NCI-H510A (cell line): ENCODE data around the gene GAS2L1.

Experiments used
- DNase-seq: peaks from one replicate; lab custom pipeline; 2025; lab: John Stamatoyannopoulos, UW

The GAS2L1 gene

DNA sequence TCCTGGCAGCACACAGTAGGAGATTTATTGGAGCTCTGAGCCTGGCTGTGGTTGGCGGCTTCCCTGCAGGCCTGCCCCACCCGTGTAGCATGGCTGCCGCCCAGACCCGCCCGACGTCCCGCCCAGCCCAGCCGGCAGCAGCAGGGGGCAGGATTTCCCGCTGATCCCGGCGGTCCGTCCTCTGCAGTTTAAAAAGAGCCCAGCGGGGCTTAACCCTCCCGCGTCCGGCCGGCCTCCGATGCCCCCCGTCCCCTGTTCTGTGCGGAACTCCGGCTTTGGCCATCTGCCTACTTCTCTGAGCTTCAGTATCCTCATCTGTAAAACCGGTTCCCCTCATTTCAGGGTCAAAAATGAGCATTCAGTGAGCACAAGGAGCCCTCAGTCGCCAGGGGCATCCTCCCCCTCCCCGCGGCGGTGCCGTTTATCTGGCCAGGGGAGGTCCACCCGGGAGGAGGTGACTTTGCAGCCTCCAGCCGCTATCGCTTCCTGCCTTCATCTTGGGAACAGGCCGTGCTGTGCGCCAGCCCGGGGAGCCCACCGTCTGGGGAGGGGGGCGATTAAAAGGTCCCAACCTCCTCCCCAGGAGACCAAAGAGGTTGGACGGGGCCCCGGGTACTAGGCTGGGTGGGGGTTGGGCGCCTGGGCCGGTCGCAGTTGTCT is at the start of gene GAS2L1:
Gene GAS2L1, plus strand, starts transcription at position 476 of the 660 bp plus-strand sequence. CDS start 1,456 bp downstream, outside the sequence.
- DNase-seq, result peak; percentile 46

DNA sequence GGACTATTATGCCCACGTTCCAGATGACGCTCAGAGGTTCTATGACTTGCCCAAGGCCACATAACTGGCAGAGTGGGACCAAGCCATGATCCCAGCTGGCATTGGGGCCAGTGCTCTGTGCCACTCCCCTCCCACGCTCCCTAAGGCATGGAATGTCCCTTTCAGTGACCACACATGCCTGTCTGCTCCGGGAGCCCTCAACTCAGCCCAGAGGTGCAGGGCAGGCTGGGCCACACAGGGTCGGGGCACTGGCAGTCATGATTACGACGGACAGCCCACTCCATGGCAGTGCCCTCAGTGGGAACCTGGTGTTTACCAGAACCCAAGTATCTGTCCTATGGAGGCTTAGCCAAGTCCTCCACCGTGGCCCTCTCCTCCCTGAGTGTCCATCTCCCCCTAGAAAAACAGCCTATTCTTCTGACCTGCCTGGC is 48.7 kb upstream of the GAS2L1 start:
- DNase-seq, result no peak

DNA sequence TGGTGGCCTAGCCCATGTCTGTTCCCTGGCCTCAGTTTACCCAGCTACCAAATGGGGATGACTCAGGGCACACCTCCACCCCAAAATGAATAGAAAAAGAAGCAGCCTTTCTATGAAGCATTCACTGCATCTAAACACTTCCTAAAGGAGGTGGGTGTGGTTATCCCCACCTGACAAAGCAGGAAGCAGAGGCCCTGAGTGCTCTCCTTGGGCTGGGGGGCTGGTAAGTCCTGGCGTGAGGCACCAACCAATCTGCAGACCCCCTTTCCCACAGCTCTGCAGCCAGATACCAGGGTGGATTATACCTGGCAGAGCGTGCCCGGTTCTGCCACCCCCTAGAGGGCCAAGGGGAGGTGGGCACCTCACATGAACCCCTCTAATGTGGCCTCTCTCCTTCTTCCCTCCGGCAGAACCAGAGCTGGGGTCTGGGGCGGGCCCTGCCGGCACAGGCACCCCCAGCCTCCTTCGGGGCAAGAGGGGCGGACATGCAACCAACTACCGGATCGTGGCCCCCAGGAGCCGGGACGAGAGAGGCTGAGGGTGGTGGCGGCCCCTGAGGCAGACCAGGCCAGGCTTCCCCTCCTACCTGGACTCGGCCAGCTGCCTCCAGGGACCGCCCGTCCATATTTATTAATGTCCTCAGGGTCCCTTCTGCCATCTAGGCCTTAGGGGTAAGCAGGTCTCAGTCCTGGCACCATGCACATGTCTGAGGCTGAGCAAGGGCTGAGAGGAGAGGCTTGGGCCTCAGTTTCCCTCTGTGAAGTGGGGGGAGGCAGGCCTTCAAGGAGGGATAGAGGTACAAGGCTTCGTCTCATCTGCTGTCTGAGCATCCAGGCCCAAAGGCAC is 47.8 kb upstream of the GAS2L1 start:
- DNase-seq, result no peak

DNA sequence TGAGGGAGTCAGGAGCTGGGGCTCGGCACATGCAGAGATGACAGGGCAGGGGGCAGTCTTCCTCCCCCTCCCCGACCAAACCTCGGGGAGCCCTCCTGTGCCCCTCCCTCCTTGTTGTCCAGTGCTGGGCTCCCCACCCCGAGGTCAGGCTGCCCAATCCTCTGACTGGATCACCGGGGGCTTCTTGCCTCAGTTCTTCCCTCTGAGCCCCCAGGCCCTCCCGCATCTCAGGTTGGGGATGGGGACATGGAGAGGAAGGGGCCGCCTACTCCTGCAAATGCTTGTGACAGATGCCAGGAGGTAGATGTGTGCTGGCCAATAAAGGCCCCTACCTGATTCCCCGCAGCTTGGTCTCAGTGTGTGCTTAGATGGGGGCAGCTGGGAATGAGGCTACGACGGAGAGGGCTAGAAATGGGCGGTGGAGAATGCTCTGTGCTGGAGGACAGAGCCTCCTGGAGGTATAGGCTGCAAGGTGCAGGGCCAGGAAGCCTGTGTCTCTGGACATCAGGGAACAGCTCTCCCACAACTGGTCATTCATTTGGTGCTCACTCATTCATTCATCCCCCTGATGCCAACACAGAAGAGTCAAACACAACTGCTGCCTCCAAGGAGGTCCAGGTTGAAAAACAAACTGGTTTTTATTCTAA is 47.1 kb upstream of the GAS2L1 start:
- DNase-seq, result no peak

DNA sequence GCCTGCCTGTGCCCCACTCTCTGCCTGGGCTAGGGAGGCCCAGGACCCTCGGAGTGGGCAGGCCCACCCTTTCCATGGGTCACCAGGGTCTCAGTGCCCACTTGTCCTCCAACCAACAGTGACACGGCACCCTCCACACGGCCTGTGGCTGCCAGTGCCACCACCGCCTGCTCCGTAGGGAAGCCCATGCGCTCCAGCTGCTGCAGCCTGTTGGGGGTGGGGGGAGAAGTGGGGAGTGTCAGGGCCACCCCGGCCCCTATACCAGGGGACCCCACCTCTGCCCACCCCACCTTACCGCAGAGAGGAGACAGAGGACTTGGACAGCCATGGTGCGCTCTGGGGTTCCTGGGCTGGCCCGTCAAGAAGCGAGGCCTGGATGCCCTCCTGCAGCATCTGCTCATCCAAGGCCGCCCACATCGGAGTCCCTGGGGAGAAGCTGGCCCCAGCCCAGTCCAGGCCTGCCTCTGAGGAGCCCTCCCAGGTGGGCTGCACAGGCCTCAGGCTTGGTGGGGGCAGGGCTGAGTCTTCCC is 46.4 kb upstream of the GAS2L1 start:
- no peak for DNase-seq

DNA sequence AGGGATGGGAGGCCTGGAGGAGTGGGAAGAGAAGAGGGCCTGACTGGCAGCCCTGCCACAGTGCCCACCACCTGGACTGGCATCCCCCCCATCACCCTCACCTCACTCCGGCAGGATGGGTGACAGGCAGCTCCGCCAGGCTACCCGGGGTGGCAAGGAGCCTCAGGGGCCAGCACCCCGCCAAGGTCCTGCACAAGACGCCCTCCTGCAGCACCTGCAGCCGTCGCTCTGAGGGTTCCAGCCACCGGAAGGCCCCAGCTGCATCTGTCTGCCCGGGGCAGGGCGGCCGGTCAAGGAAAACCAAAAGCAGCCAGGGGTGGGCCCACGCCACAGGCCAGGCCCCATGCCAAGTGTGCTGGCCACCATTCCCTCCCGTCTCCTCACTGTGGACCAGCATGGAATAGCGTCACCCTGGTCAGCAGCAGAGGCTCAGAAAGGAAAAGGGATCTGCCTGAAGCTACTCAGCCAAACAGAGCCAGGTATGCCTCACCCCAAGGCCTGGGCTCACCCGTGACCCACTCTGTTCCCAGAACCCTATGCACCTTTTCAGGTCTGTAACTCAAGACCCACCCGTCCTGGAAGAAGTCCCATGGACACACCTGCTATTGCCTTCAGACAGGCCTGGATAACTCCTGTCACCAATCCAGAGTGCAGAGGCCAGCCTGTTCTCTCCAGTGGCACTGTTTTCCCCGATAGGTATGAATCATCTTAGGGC is 45.7 kb upstream of the GAS2L1 start:
- DNase-seq, result no peak

DNA sequence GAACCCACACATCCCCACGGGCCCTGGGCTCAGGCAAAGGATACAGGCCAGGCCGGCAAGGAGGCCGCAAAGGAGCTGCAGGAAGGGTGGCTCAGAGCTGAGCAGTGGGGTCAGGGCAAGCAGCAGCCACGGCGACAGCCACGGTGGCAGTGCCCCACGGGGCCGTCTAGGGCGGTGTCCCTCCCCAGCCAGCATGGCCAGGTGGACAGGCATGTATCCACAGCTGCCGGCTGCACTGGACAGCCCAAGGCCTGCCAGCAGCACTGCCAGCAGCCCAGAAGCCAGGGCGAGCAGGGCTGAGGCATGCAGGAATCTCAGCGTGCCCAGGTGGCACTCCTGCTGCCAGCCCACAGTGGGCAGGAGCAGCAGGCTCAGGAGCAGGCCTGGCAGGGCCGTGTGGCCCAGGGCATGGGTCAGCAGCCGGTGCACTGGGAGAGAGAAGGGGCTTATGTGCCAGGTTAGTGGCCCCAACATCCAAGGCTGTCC is 42.6 kb upstream of the GAS2L1 start:
- DNase-seq, result no peak

DNA sequence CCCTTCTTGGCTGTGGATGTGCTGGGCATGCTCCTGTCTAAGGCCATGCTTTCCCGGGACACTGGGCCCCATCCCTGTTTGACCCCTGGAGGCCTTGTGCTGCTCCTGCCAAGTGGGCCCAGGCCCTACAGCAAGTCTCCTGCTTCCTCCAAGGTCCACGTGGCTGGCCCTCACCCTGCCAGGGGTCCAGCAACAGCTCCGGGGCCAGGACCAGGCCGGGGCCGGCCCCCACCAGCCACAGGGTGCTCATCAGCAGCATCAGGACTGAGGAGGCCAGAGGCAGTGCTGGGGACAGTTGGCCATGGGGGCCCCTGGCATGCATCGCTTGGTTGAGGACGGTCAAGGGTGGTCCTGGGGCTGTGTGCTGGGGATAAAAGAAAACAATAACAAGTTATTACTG is 41.1 kb upstream of the GAS2L1 start:
- no peak for DNase-seq

DNA sequence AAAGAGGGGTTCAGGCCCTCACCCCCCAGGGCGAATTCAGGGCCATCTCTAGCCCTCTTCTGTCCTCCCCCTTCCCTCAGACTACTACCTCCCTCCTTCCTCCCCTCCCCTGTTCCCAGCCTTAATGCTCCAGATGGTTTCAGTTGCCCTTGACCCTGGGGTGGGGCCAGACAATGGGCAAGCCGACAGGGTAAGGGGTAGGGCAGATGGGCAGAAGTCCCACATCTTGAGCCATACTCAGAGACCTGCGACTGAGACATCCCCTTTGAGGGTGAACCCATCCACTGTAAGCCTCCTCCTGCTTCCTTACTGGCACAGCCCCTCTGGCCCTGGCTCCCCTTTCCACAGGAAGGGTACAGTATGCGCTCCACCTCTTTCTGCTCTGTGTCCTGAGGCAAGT is 40.5 kb upstream of the GAS2L1 start:
- DNase-seq, result no peak

DNA sequence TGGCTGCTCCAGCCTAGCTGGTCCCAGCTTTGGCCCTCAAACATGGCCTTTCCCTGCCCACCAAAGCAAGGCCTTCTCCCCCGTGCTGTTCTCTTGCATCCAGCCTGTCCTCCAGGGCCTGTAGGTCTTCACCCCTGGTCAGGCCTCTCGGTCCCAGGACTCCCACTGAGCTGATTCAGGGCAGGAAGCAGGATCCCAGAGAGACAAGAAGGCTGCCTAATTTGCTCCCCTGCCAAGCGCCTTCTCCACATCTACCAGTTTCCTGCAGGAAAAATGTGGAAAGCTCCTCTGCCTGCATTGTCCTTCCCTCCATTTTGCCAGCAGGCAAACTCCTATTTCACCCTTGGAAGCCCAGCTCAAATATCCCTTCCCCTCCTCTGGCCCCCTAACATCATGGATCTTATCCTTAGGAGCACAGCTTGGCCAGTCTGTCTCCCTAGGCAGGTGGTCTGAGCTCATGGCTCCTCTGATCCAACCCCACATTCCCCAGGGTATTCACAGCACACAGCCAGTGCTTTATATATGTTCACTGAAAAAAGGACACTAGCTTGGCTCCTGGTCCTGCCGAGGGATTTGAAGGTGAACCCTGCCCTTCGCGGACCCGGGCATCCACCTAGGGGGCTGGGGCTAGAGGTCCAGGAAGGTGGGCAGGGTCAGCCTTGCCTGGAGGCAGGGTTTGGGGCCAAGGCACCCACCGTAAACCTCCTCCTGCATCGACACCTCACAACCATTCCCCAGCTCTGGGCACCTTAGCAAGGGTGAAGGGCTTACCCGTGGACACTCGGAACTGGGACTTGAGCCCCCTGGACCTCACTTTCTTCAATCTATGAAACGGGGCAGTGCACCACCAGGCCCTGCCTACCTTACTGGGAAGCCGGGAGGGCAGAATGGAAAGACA is 39.6 kb upstream of the GAS2L1 start:
- DNase-seq, result no peak

DNA sequence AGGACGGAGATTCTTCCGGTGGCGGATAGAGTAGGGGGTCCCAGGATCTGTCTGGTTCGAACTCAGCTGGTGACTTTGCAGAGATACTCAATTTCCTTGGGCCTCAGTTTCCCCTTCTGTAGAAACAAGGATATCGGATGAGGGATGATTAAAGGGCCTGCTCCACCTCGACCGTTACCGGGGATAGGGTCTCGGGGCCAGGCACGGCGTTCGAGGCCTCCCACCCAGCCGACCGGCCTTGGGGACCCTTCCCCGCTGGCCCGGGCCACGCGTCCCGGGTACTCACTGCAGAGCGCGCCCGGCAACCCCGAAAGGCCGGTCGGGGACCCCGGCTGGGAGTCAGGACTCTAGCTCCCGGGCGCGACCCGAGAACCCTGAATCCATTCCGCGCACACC is 39.0 kb upstream of the GAS2L1 start:
- DNase-seq, result no peak

DNA sequence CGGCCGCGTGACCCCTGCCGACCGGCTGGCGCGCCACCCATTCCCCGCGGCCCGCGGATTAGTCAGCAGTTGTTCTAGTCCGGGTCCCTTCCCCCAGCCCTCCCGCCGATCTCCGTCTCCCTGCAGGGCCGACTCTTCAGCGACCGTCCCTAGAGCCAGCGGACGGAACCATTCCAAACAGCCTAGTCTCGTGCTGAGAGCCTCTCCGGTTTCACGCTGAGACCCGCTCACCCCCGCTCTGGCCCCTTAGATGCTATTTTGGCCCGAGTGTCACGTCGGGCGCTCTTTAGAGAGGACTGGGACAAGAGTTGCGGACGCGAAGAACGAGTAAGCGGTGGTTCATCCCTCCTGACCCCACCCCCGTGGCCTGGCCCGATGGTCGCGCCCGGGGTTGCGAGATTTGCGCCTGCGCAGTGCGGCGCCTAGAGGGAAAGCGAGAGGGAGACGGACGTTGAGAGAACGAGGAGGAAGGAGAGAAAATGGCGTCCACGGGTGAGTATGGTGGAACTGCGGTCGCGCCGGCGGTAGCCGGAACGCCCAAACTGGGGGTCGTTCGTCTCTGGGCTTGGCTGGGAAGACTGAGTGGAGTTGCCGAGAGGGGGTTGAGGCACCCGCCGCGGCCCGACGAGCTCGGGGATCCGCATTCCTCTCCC is 38.5 kb upstream of the GAS2L1 start, which contains the start of the genes EWSR1 and RHBDD3:
Gene EWSR1, plus strand, starts transcription at position 411 of the 653 bp plus-strand sequence. Its CDS starts 69 bp downstream, at position 480.
Gene RHBDD3, minus strand, starts transcription at position 124 of the 653 bp plus-strand sequence. CDS start 2,355 bp downstream, outside the sequence.
- DNase-seq, result peak; percentile 84

DNA sequence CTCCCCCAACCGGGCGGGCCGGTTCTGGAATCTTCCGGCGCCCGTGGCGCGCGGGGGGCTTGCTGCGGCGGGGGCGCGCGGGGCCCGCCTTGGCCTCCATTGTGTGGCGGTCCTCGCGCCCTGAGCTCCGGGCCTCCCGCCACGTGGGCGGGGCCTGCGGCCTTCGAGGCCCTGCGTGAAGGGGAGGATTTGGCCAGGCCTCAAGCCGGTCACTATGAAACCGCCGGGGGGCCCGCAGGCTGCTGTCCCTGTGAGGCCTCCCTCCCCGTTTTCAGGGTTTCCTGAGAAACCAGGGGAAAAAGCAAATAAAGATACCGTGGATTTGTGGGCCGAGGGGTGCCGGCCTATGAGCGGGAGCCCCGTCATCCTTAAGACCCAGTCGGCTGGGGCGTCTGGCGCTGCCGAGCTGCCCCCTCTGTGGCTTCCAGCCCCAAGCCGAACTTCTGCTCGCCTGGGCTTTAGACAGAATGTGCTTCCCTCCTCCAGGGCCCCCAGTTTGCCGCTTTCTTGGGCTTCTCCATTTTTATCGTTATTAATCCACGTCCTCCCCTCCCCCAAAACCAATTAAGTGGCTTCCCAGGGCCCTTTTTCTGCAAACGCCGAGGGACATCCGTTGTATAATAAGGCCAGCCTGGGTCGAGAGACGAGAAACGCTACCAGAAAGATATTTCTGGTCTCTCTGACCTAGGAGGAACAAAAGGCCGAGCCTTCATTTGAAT is 37.8 kb upstream of the GAS2L1 start:
- no peak for DNase-seq

DNA sequence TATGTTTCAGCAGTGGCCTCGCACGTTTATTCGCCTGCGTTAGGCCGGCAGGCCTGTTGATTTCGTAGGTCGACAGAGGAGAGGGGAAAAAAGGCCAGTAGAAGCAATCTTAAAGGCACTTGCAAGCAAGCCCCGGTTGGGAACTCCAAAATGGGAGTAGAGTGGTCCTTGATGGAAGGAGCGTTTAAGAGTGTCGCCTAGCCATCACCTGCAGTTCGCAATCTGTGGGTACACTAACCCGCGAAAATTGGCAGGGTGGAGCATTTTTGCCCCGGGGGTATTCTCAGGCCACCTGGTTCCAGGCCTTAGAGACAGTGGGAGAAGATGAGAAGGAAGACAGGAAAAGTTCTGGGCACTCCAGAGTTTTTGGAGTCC is 37.2 kb upstream of the GAS2L1 start:
- DNase-seq, result no peak

DNA sequence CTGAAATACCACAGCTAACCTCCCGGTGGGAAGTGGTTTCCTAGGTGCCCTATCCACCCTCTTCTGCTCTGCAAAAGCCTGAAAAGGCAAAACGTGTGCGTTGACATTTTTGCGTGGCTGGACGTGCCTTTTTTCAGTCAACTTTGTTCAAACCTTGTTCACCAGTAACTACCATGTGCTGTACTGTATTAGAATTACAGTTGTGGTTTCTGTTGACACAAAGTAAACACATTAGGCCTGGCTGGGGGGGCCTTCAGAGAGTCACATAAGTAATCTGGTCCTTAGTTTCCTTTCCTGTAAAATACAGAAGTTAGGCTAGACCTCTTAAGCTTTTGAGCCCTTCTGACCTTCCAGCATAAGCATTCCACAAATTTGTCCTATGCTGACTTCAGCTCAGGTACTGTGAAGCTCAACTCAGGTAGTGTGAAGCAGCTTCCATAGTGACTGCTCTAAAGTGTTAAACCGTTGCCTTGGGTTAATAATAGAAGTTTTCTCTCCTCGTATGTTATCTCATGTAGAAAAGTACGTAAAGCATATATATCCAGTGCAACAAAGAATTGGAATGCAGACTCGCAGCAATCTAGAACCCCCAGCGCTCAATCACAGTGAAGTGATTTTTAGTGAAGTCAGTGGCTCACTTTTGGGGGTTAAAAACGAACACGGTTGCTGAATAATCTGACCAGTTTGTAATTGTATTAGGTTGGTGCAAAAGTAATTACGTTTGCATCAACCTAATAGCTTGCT is 36.5 kb upstream of the GAS2L1 start:
- DNase-seq, result no peak

DNA sequence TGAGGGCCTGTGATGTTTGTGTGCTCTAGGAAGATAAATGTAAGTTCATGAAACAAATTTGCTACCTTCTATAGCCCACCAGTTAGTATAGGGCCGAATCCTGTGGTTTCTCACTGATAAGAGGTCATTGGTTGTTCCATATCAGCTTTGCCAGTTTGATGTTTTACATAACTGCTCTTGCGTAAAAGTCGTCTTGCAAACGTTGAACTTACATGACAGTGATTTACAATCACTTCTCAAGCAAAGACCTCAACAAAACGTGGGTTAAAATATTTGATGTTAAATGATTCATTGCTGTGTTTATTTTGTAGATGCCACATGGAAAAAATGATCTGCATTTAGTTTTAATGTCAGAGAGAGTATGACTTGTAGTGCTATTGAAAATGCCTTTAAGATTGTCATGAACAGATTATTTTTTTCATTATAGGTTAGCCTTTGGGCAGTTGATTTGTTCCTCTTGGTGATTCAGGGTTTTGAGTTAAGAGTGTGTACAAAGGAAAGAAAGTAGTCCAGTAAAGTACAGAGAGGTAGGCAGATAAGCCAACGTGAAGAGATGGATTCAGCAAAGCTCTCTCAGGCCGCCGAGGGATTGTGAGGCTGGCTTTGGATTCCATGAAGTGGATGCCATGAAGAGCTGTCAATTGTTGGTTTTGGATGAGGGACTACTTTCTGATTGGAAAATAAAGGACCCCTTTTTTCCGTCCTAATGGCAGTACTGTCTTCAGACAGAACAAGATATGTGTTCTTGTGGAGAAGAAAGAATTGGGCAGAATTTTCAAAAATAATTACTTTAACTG is 35.8 kb upstream of the GAS2L1 start:
- DNase-seq, result no peak

DNA sequence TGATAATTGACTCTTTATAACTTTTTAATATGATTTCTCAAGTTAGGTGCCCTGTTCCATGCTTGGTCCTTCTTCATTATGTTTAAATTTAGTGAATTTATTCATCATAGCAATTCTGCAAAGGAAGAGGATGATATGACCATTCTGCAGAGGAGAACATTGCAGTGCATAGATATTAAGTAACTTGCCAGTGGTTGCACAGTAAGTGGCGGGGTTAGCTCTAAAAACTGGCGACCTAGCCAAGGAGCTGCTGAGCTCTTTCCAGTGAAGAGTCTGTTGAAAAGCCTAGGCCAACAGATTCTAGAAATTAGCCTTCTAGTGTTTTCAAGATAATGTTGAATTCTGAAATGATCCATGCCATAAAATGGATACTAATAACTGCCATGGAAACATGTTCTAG is 33.8 kb upstream of the GAS2L1 start:
- DNase-seq, result no peak

DNA sequence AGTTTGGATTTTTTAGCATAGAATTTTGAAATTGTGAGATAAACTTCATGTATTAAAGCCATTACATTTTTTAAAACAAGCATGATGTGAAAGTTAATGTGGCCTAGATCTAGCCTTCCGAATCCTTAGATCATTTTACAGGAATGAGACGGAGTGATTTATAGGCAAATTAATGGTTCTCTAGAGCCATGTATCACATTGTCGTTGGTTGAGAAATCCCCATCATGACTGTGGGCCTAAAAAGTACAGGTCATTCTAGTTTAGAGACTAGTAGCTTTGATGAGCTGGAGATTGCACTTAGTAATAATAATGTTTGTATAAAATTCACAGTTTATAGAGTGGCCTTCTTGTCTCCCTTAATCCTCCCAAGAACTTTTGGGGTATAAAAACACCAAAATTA is 31.3 kb upstream of the GAS2L1 start:
- DNase-seq, result no peak
